A673 (cell line): Measurements from ENCODE around the gene GP2.

Experiments used
- CTCF ChIP-seq: fragments of 300-800, 200-600 bp; sonication (generic); conservative IDR thresholded peaks from 2 replicates; pipeline ENCODE4 v1.5.1; 2017; ENCODE audit warnings: low read depth, mild to moderate bottlenecking, antibody characterized with exemption, low read length, moderate library complexity, mixed read lengths
- EZH2 ChIP-seq: fragments of 200-600 bp; sonication (generic); IDR thresholded peaks from 2 replicates; pipeline ENCODE4 v1.6.1; 2017; ENCODE audit warnings: borderline replicate concordance, low read depth, mild to moderate bottlenecking, mixed read lengths, antibody characterized with exemption, low read length; ENCODE audit not compliant: poor library complexity, severe bottlenecking

- TF ChIP-seq CTCF: no peak
- no peak for TF ChIP-seq EZH2
Observed at GRCh38 chr16:20319406-20319805, 7.9 kb downstream of the GP2 start.
